IPS-20b (cell line): Measurements from ENCODE around the gene CSE1L.
"Not testable (repeated sequence)": the region's sequence is repeated elsewhere in the genome, so short reads cannot be mapped to it uniquely, and the experiment has no call there.

Experiments
- H3K27ac ChIP-seq: one replicate; pipeline ENCODE4 v1.5.1; 2013; ENCODE audit warnings: low read length
- H3K27me3 ChIP-seq: 2 replicates; pipeline ENCODE4 v1.6.1; 2013; ENCODE audit warnings: mild to moderate bottlenecking, low read length, inconsistent platforms; ENCODE audit not compliant: insufficient read depth
- H3K36me3 ChIP-seq: 2 replicates; pipeline ENCODE4 v1.6.1; 2013; ENCODE audit warnings: low read depth, mild to moderate bottlenecking, inconsistent platforms, low read length, moderate library complexity; ENCODE audit not compliant: insufficient read depth
- H3K4me1 ChIP-seq: 2 replicates; pipeline ENCODE4 v1.6.1; 2013; ENCODE audit warnings: mild to moderate bottlenecking, control low read depth, inconsistent platforms, low read length, moderate library complexity; ENCODE audit not compliant: insufficient read depth
- H3K4me3 ChIP-seq: 2 replicates; pipeline ENCODE4 v1.5.1; 2013; ENCODE audit warnings: mild to moderate bottlenecking, low read length, inconsistent platforms
- H3K9ac ChIP-seq: 2 replicates; pipeline ENCODE4 v1.6.1; 2013; ENCODE audit warnings: low read depth, mild to moderate bottlenecking, inconsistent platforms, low read length, moderate library complexity
- H3K9me3 ChIP-seq: 2 replicates; pipeline ENCODE4 v1.6.1; 2013; ENCODE audit warnings: mild to moderate bottlenecking, low read depth, low read length, inconsistent platforms; ENCODE audit not compliant: insufficient read depth

CSE1L gene

DNA sequence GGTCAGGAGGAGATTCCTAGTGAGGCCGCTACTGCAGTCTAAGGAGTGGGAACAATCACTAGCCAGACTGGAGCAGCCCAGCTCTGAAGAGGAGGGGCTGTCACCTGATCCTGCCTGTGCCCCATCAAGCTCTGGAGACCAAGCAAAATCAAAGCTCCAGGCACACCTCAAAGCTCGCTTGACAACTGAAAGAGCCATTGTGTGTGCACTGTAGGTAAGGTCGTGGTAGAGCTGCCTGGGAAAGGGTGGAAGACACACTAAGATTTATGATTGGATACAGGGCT is 58.2 kb downstream of the CSE1L start:
- Histone ChIP-seq H3K9ac (no peak overlapping the region), H3K27ac (no peak overlapping the region), H3K9me3 (no peaks in the 10 kb centered on the region), H3K4me1 (no peaks in the 10 kb centered on the region), H3K36me3 (peaks cover 54% of the 10 kb centered on the region), H3K4me3 (no peak overlapping the region), H3K27me3 (no peaks in the 10 kb centered on the region)

DNA sequence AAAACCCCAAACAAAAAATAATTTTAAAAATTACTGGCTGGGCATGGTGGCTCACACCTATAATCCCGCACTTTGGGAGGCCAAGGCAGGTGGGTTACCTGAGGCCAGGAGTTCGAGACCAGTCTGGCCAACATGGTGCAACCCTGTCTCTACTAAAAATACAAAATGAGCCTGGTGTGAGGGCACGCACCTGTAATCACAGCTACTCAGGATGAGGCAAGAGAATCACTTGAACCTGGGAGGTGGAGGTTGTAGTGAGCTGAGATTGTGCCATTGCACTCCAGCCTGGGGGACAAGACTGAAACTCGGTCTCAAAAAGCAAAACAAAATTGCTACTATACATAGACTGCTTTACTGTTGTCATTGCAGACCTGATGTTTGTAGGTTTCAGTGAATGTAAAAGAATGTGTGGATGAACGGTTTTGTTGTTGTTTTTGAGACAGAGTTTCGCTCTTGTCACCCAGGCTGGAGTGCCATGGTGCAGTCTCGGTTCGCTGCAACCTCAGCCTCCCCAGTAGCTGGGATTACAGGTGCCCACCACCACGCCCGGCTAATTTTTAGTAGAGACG is 59.0 kb downstream of the CSE1L start:
- not testable (repeated sequence) for H3K9me3 ChIP-seq, H3K4me1 ChIP-seq, H3K4me3 ChIP-seq, H3K27me3 ChIP-seq, H3K9ac ChIP-seq, H3K27ac ChIP-seq
- peaks cover 47% of the 10 kb centered on the region for H3K36me3 ChIP-seq

- Histone ChIP-seq H3K27me3 (no peaks in the 10 kb centered on the region), H3K4me1 (no peaks in the 10 kb centered on the region), H3K27ac (no peak overlapping the region), H3K9ac (no peak overlapping the region), H3K36me3 (peaks cover 35% of the 10 kb centered on the region), H3K9me3 (no peaks in the 10 kb centered on the region), H3K4me3 (no peak overlapping the region)
These were observed 60.2 kb downstream of the CSE1L start for GRCh38 chr20:49106328-49106727.

DNA sequence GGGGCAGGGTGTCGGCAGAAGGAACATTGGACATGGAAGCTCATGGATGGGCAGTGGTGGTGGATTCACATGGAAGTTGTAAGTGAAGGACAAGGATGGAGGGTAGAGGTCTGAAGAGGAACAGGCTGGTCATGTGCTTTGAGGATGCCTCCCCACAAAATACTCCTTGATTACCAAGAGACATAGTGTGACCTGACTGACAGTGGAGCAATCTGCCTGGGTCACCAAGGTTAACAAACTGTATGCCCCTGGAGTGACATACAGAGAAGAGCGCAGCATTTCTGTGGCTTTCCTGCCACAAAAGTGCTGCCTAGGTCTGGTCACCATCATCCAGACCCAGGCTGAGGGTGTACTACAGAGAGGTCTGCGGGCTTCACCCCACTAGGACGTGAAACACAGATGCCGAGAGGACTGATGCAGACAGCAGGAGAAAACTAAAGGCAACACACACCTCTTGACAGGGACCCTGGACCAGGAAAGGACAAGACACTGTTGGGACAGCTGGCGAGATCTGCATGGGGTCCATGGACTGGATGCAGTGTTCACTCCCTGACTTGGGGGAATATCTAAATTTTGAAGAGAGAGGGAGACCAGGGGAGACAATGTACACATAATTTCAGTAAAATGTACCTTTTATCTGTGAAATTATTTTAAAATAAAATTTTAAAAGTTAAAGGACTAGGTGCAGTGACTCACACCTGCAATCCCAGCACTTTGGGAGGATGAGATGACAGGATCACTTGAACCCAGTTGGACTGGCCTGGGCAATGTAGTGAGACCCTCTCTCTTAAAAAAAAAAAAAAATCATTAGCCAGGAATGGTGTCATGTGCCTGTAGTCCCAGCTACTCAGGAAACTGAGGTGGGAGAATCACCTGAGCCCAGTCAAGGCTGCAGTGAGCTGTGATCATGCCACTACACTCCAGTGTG is 64.9 kb downstream of the CSE1L start:
- Histone ChIP-seq H3K27me3 (no peaks in the 10 kb centered on the region), H3K27ac (no peak overlapping the region), H3K9me3 (no peaks in the 10 kb centered on the region), H3K9ac (no peak overlapping the region), H3K4me3 (no peak overlapping the region), H3K4me1 (no peaks in the 10 kb centered on the region), H3K36me3 (peaks cover 36% of the 10 kb centered on the region)

DNA sequence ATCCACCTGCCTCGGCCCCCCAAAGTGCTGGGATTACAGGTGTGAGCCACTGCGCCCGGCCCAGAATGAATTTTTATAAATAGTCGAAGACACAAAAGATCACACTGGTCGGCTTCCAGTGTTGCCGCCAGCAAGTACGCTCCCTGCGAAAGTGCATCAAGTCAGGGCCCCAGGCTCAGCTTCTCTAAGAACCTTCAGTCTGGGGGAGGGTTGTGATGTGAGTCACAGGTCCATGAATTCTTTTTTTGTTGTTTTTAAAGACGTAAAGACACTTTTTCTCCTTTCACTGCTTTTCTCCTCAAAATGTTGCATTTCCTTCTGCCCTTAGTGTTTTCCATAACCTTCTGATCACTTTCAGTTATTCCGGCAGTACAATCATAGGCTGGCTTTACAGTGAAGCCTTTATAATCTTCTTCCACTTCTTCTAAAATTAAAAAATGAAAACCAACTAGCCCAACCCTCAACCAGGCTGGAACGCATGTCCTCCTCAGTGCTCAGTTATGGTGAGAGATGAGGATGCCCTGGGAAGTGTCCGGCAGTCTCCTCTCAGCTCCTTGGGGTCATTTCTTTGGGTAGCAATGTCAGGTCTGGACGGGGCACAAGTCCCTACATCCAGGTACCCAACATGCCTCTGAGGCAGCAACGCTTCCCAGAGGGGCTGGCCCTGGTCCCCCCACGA is 66.6 kb downstream of the CSE1L start:
- Histone ChIP-seq H3K9ac (no peak overlapping the region), H3K27me3 (no peaks in the 10 kb centered on the region), H3K27ac (no peak overlapping the region), H3K4me3 (no peak overlapping the region), H3K9me3 (no peaks in the 10 kb centered on the region), H3K36me3 (peaks cover 51% of the 10 kb centered on the region), H3K4me1 (no peaks in the 10 kb centered on the region)

GRCh38 chr20:49115564-49115963 is 69.5 kb downstream of the CSE1L start:
- H3K9ac ChIP-seq = no peak overlapping the region
- no peak overlapping the region for H3K27ac ChIP-seq
- no peak overlapping the region for H3K4me3 ChIP-seq
- no peaks in the 10 kb centered on the region for H3K4me1 ChIP-seq
- no peaks in the 10 kb centered on the region for H3K9me3 ChIP-seq
- H3K36me3 ChIP-seq = peaks cover 80% of the 10 kb centered on the region
- H3K27me3 ChIP-seq = no peaks in the 10 kb centered on the region

GRCh38 chr20:49118307-49118706 is 72.2 kb downstream of the CSE1L start:
- H3K9ac ChIP-seq = no peak overlapping the region
- no peak overlapping the region for H3K4me3 ChIP-seq
- no peaks in the 10 kb centered on the region for H3K4me1 ChIP-seq
- no peaks in the 10 kb centered on the region for H3K9me3 ChIP-seq
- no peak overlapping the region for H3K27ac ChIP-seq
- H3K36me3 ChIP-seq = peaks cover 88% of the 10 kb centered on the region
- H3K27me3 ChIP-seq = no peaks in the 10 kb centered on the region

DNA sequence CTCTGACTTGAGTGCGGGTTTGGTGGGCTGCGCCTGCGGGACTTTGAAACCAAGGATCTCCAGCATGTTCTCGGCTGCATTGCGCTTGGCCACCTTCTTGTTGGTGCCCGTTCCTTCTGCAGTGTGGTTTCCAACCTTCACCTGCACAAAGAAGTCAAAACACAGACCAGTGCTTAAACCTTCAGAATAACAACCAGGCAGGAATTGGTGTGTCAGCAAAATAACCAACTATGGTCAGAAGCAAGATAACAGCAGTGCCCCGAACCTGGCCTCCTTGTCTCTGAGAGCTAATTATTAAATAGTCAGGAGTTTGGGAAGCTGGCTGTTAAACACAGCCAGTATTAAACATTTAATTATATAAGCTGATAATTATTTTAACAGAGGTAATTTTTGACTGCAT is 73.9 kb downstream of the CSE1L start:
- no peak overlapping the region for H3K27ac ChIP-seq
- H3K9me3 ChIP-seq = no peaks in the 10 kb centered on the region
- no peaks in the 10 kb centered on the region for H3K4me1 ChIP-seq
- H3K27me3 ChIP-seq = no peaks in the 10 kb centered on the region
- H3K4me3 ChIP-seq = no peak overlapping the region
- H3K36me3 ChIP-seq = peaks cover 87% of the 10 kb centered on the region
- H3K9ac ChIP-seq = no peak overlapping the region

DNA sequence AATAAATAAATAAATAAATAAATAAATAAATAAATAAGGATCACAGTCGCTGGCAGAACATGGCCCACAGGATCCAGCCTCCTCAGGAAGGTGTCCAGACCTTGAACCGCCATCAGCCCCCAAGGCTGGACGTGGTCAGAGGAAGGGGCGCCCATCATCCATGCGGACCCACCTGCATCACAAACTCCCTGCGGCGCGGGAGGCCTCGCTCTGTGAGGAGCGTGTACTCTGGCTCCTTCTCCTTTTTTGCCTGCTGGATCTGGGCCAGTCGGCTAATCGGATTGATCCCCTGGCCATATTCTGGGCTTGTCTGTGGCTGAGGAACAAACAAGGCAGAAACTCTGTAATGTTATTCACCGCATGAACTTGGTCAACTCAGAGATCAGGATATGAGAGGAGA is 76.8 kb downstream of the CSE1L start:
- Histone ChIP-seq H3K27ac (no peak overlapping the region), H3K9me3 (no peaks in the 10 kb centered on the region), H3K36me3 (peaks cover 65% of the 10 kb centered on the region), H3K4me3 (no peak overlapping the region), H3K9ac (no peak overlapping the region), H3K27me3 (no peaks in the 10 kb centered on the region), H3K4me1 (no peaks in the 10 kb centered on the region)

GRCh38 chr20:49123982-49124381 is 77.9 kb downstream of the CSE1L start:
- no peak overlapping the region for H3K9ac ChIP-seq
- H3K4me3 ChIP-seq = no peak overlapping the region
- no peaks in the 10 kb centered on the region for H3K27me3 ChIP-seq
- H3K9me3 ChIP-seq = no peaks in the 10 kb centered on the region
- no peaks in the 10 kb centered on the region for H3K4me1 ChIP-seq
- no peak overlapping the region for H3K27ac ChIP-seq
- H3K36me3 ChIP-seq = peaks cover 59% of the 10 kb centered on the region

GRCh38 chr20:49132995-49133478 is 86.9 kb downstream of the CSE1L start:
- peaks cover 55% of the 10 kb centered on the region for H3K36me3 ChIP-seq
- H3K4me1 ChIP-seq = 0 out of 2 replicates have a peak, but pooled peaks cover 2% of the 10 kb centered on the region
- H3K27me3 ChIP-seq = no peaks in the 10 kb centered on the region
- H3K9me3 ChIP-seq = no peaks in the 10 kb centered on the region
- H3K27ac ChIP-seq = no peak overlapping the region
- no peak overlapping the region for H3K9ac ChIP-seq
- H3K4me3 ChIP-seq = no peak overlapping the region

GRCh38 chr20:49133571-49133970 is 87.5 kb downstream of the CSE1L start:
- Histone ChIP-seq H3K9me3 (no peaks in the 10 kb centered on the region), H3K9ac (no peak overlapping the region), H3K4me3 (no peak overlapping the region), H3K36me3 (peaks cover 53% of the 10 kb centered on the region), H3K4me1 (0 out of 2 replicates have a peak, but pooled peaks cover 2% of the 10 kb centered on the region), H3K27ac (no peak overlapping the region), H3K27me3 (no peaks in the 10 kb centered on the region)
